Smooth muscle cell (in vitro differentiated cells): ENCODE results near the gene SOCS6. TPM values are rescaled to one million over a fixed set of nuclear protein-coding genes. Genes with fewer than 3 reads are reported as not detected.
A peak's percentile ranks its signal among the peaks of the same experiment; 100 is the strongest.

Experiments used
- DNase-seq: peaks from one replicate; lab custom pipeline; 2025; ENCODE audit not compliant: unreplicated experiment; lab: John Stamatoyannopoulos, UW
- H2AFZ ChIP-seq: fragments of 200-600 bp; sonication (generic); 2 replicates; pipeline ENCODE4 v1.6.0; 2016; ENCODE audit warnings: antibody characterized with exemption, low read depth, mild to moderate bottlenecking
- H3F3A ChIP-seq: fragments of 200-600 bp; sonication (generic); 2 replicates; pipeline ENCODE4 v1.6.0; 2017; ENCODE audit warnings: antibody characterized with exemption, low read depth
- H3K27ac ChIP-seq: fragments of 200-600 bp; sonication (generic); 2 replicates; pipeline ENCODE4 v1.5.1; 2016; ENCODE audit warnings: low read depth, mild to moderate bottlenecking
- H3K27me3 ChIP-seq: fragments of 200-600 bp; sonication (generic); 2 replicates; pipeline ENCODE4 v1.6.1; 2016; ENCODE audit warnings: low read depth, mild to moderate bottlenecking
- H3K36me3 ChIP-seq: fragments of 200-600 bp; sonication (generic); 2 replicates; pipeline ENCODE4 v1.5.1; 2016; ENCODE audit warnings: low read depth
- H3K4me1 ChIP-seq: fragments of 200-600 bp; sonication (generic); 2 replicates; pipeline ENCODE4 v1.5.1; 2016; ENCODE audit warnings: low read depth
- H3K4me2 ChIP-seq: fragments of 200-600 bp; sonication (generic); 2 replicates; pipeline ENCODE4 v1.6.0; 2016; ENCODE audit warnings: mild to moderate bottlenecking
- H3K4me3 ChIP-seq: fragments of 200-600 bp; sonication (generic); 2 replicates; pipeline ENCODE4 v1.5.1; 2016; ENCODE audit warnings: mild to moderate bottlenecking
- H3K79me2 ChIP-seq: fragments of 200-600 bp; sonication (generic); 2 replicates; pipeline ENCODE4 v1.6.0; 2016; ENCODE audit warnings: low read depth, mild to moderate bottlenecking
- H3K9ac ChIP-seq: fragments of 200-600 bp; sonication (generic); 2 replicates; pipeline ENCODE4 v1.6.0; 2016; ENCODE audit warnings: low read depth
- H3K9me3 ChIP-seq: fragments of 200-600 bp; sonication (generic); replicated peaks from 2 replicates; pipeline ENCODE4 v1.5.1; 2016; ENCODE audit warnings: low read depth
- H4K20me1 ChIP-seq: fragments of 200-600 bp; sonication (generic); 2 replicates; pipeline ENCODE4 v1.6.0; 2016; ENCODE audit warnings: low read depth
- CTCF ChIP-seq: fragments of 200-600 bp; sonication (generic); IDR thresholded peaks from 2 replicates; pipeline ENCODE4 v1.5.1; 2017; ENCODE audit warnings: borderline replicate concordance, mild to moderate bottlenecking, antibody characterized with exemption; ENCODE audit not compliant: insufficient read depth, poor library complexity, severe bottlenecking
- WGBS: methylation state at CpG from one replicate; pipeline ENCODE4 v1.1.7; 2016; ENCODE audit warnings: low lambda C conversion rate; 5-methylcytosine and 5-hydroxymethylcytosine counted together
- polyA plus RNA-seq: library from polyadenylated mRNA; unstranded; fragments of >200 nt; fragmentation: Nextera tagmentation; extraction: Ambion mirVana; gene quantifications from 2 replicates; pipeline ENCODE4 v1.2.1, GENCODE V29; 2016
- total RNA-seq: library from RNA; depleted of rRNA; stranded (reverse); fragments of >200 nt; gene quantifications from 2 replicates; pipeline ENCODE4 v1.2.3, GENCODE V29; 2014

The SOCS6 gene
- total and polyA plus RNA-seq, 2 experiments from 2014 or later = 8.5 to 38.0 TPM

- Histone ChIP-seq H3K27ac (peak overlapping the region; percentile 88), H3K79me2 (peaks cover 15% of the 10 kb centered on the region), H3K4me1 (peaks cover 12% of the 10 kb centered on the region), H3F3A (peaks cover 26% of the 10 kb centered on the region), H3K9ac (peak overlapping the region; percentile 54), H3K9me3 (no peaks in the 10 kb centered on the region), H3K4me2 (peak overlapping the region; percentile 55), H2AFZ (no peak overlapping the region), H3K27me3 (no peaks in the 10 kb centered on the region), H3K36me3 (no peaks in the 10 kb centered on the region), H4K20me1 (peaks cover 5% of the 10 kb centered on the region), H3K4me3 (no peak overlapping the region)
- TF ChIP-seq CTCF = no peak
- 93% methylated on average over 1 of the region's 1 CpG for WGBS
- no peak for DNase-seq
Measured at GRCh38 chr18:70332694-70333093, 43.8 kb downstream of the SOCS6 start.

- no peak for DNase-seq
- H3K4me3 ChIP-seq = no peak overlapping the region
- peak overlapping the region; percentile 54 for H3K9ac ChIP-seq
- H3K4me2 ChIP-seq = peak overlapping the region; percentile 55
- H3K36me3 ChIP-seq = no peaks in the 10 kb centered on the region
- H3K27me3 ChIP-seq = no peaks in the 10 kb centered on the region
- H3K79me2 ChIP-seq = peaks cover 9% of the 10 kb centered on the region
- TF ChIP-seq CTCF = no peak
- no peak overlapping the region for H2AFZ ChIP-seq
- no peaks in the 10 kb centered on the region for H3K9me3 ChIP-seq
- 94% methylated on average over 1 of the region's 1 CpG for WGBS
- peak overlapping the region; percentile 88 for H3K27ac ChIP-seq
- peaks cover 12% of the 10 kb centered on the region for H3K4me1 ChIP-seq
- H4K20me1 ChIP-seq = no peaks in the 10 kb centered on the region
- H3F3A ChIP-seq = peaks cover 26% of the 10 kb centered on the region
Measured at GRCh38 chr18:70333316-70333715, 44.5 kb downstream of the SOCS6 start.

GRCh38 chr18:70333757-70334156 is 44.9 kb downstream of the SOCS6 start:
- H3K79me2 ChIP-seq = peaks cover 5% of the 10 kb centered on the region
- H3K27me3 ChIP-seq = no peaks in the 10 kb centered on the region
- no peaks in the 10 kb centered on the region for H3K36me3 ChIP-seq
- DNase-seq = no peak
- no peak for TF ChIP-seq CTCF
- 12% methylated on average over 2 of the region's 2 CpGs for WGBS
- peak overlapping the region; percentile 74 for H3K9ac ChIP-seq
- no peaks in the 10 kb centered on the region for H4K20me1 ChIP-seq
- no peak overlapping the region for H3K4me3 ChIP-seq
- H3K4me1 ChIP-seq = peaks cover 12% of the 10 kb centered on the region
- no peaks in the 10 kb centered on the region for H3K9me3 ChIP-seq
- H3K4me2 ChIP-seq = peak overlapping the region; percentile 55
- peak overlapping the region; percentile 88 for H3K27ac ChIP-seq
- peaks cover 26% of the 10 kb centered on the region for H3F3A ChIP-seq
- H2AFZ ChIP-seq = no peak overlapping the region

DNA sequence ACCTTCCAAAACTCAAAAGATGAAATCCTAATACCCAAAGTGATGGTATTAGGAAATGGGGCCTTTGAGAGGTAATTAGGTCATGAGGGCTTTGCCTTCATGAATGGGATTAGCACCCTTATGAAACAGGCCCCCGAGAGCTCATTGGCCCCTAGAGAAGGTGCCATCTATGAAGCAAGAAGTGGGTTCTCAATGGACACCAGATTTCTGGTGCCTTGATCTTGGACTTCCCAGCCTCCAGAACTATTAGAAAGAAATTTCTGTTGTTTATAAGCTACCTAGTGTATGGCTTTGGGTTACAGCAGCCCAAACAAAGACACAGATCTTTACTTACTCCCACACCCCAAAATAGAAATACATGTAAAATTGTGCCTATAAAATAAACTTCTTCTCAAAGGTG is 45.4 kb downstream of the SOCS6 start:
- peak overlapping the region; percentile 88 for H3K27ac ChIP-seq
- H3K4me2 ChIP-seq = no peak overlapping the region
- DNase-seq = no peak
- no peaks in the 10 kb centered on the region for H3K9me3 ChIP-seq
- peaks cover 12% of the 10 kb centered on the region for H3K4me1 ChIP-seq
- H3K79me2 ChIP-seq = peaks cover under 1% of the 10 kb centered on the region
- TF ChIP-seq CTCF = no peak
- H4K20me1 ChIP-seq = no peaks in the 10 kb centered on the region
- H3K36me3 ChIP-seq = no peaks in the 10 kb centered on the region
- no peak overlapping the region for H2AFZ ChIP-seq
- no peaks in the 10 kb centered on the region for H3K27me3 ChIP-seq
- H3K4me3 ChIP-seq = no peak overlapping the region
- peaks cover 26% of the 10 kb centered on the region for H3F3A ChIP-seq
- WGBS = 100% methylated on average over 1 of the region's 1 CpG
- peak overlapping the region; percentile 74 for H3K9ac ChIP-seq
